Hematopoietic multipotent progenitor cell treated with erythropoietin and hydrocortisone succinate and interleukin-3 and kit ligand, for 4 days (in vitro differentiated cells): ENCODE data around the gene PIAS2.
A peak's percentile ranks its signal among the peaks of the same experiment; 100 is the strongest.
"Not testable (repeated sequence)": the region's sequence is repeated elsewhere in the genome, so short reads cannot be mapped to it uniquely, and the experiment has no call there.

ENCODE experiments used
- DNase-seq: peaks from one replicate; pipeline ENCODE4 v3.0.0-alpha.2; 2015

PIAS2 gene

GRCh38 chr18:46830633-46831032 lies 86.7 kb downstream of the PIAS2 start:
- no peak for DNase-seq

GRCh38 chr18:46829947-46830346 lies 87.4 kb downstream of the PIAS2 start:
- no peak for DNase-seq

GRCh38 chr18:46829531-46829930 lies 87.8 kb downstream of the PIAS2 start:
- DNase-seq: no peak

- peak; percentile 35 for DNase-seq
Observed at GRCh38 chr18:46821856-46822711, 95.2 kb downstream of the PIAS2 start.

GRCh38 chr18:46820863-46821262 lies 96.4 kb downstream of the PIAS2 start:
- DNase-seq: no peak

- no peak for DNase-seq
Observed at GRCh38 chr18:46815661-46816060, 101.6 kb downstream of the PIAS2 start.

GRCh38 chr18:46814399-46814798 lies 102.9 kb downstream of the PIAS2 start:
- DNase-seq: no peak

- no peak for DNase-seq
Observed at GRCh38 chr18:46812311-46812710, 105.0 kb downstream of the PIAS2 start.

- DNase-seq: no peak
Observed at GRCh38 chr18:46810481-46811000, 106.8 kb downstream of the PIAS2 start.

GRCh38 chr18:46809145-46809544 lies 108.2 kb downstream of the PIAS2 start:
- no peak for DNase-seq

GRCh38 chr18:46795945-46796344 lies 121.4 kb downstream of the PIAS2 start:
- not testable (repeated sequence) for DNase-seq

- no peak for DNase-seq
Observed at GRCh38 chr18:46794607-46795006, 122.7 kb downstream of the PIAS2 start.

GRCh38 chr18:46793565-46793964 lies 123.7 kb downstream of the PIAS2 start:
- DNase-seq: peak; percentile 42

- no peak for DNase-seq
Observed at GRCh38 chr18:46789088-46789487, 128.2 kb downstream of the PIAS2 start.

- no peak for DNase-seq
Observed at GRCh38 chr18:46787674-46788073, 129.6 kb downstream of the PIAS2 start.

GRCh38 chr18:46772357-46772756 lies 144.9 kb downstream of the PIAS2 start:
- peak; percentile 64 for DNase-seq

GRCh38 chr18:46771141-46771540 lies 146.2 kb downstream of the PIAS2 start:
- DNase-seq: no peak

- DNase-seq: no peak
Observed at GRCh38 chr18:46770708-46771107, 146.6 kb downstream of the PIAS2 start.

GRCh38 chr18:46768166-46768921 lies 149.0 kb downstream of the PIAS2 start:
- DNase-seq: no peak

- DNase-seq: peak; percentile 28
Observed at GRCh38 chr18:46767217-46767616, 150.1 kb downstream of the PIAS2 start.

- DNase-seq: no peak
Observed at GRCh38 chr18:46764586-46764985, 152.7 kb downstream of the PIAS2 start.

GRCh38 chr18:46761059-46761769 lies 156.1 kb downstream of the PIAS2 start:
- no peak for DNase-seq

GRCh38 chr18:46759890-46760289 lies 157.4 kb downstream of the PIAS2 start:
- no peak for DNase-seq
